ENCODE results near the gene RAPGEF1. TPM values are rescaled to one million over a fixed set of nuclear protein-coding genes. Genes with fewer than 3 reads are reported as not detected.
A peak's percentile ranks its signal among the peaks of the same experiment; 100 is the strongest.

RAPGEF1 gene
- total RNA-seq, 1 experiment from 2014 or later = 61.5 TPM

DNA sequence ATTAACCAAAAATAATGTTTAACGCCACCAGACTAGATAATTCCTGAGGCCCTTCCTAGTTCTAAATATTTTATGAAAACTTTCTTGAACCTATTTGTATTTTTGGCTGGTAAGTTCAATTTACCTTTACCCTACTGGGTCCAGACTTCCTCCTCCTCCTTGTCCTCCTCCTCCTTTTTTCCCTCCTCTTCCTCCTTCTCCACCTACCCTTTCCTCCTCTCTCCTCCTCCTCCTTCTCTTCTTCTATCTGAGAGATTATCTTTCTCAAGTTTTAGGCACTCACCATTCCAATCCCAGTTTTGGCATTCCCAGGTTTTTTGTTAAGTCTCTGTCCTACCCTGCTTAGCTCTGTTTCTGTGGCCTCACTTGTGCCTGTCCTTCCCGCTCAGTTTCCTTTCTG lies 24.7 kb upstream of the RAPGEF1 start:
- no TSS peak for BruUV-seq (replicated peaks)
- Histone ChIP-seq H3K27me3 (replicated peaks; ENCODE audit: insufficient read depth, low read depth, low read length, poor library complexity) (peaks cover 31% of the 10 kb centered on the region), H3K36me3 (ENCODE audit: insufficient read depth, low read length, poor library complexity, severe bottlenecking) (no peaks in the 10 kb centered on the region), H3K9me3 (ENCODE audit: low read depth, low read length, poor library complexity, severe bottlenecking) (no peaks in the 10 kb centered on the region), H3K4me3 (ENCODE audit: low read depth, low read length, poor library complexity, severe bottlenecking) (no peak overlapping the region), H3K27ac (ENCODE audit: low read depth, low read length, poor library complexity, severe bottlenecking) (no peak overlapping the region), H3K4me1 (ENCODE audit: insufficient read depth, low read length, poor library complexity, severe bottlenecking) (no peaks in the 10 kb centered on the region)
- ChIA-PET POLR2A (ENCODE audit: low non-redundant PET) (no interaction called here), CTCF (no interaction called here)
- no peak for DNase-seq (ENCODE audit: low spot score)
- intact Hi-C loops (cut with micrococcal nuclease; ENCODE audit: unreplicated experiment) = loop anchor here (5.0 kb wide), 2 partner anchors 403 to 488 kb away; no protein-coding TSS in a partner anchor
- no peak for TF ChIP-seq EZH2 (IDR thresholded peaks at IDR 0.05; ENCODE audit: borderline replicate concordance, low read depth, low read length, poor library complexity, severe bottlenecking)
- TF ChIP-seq, protein P1, sequence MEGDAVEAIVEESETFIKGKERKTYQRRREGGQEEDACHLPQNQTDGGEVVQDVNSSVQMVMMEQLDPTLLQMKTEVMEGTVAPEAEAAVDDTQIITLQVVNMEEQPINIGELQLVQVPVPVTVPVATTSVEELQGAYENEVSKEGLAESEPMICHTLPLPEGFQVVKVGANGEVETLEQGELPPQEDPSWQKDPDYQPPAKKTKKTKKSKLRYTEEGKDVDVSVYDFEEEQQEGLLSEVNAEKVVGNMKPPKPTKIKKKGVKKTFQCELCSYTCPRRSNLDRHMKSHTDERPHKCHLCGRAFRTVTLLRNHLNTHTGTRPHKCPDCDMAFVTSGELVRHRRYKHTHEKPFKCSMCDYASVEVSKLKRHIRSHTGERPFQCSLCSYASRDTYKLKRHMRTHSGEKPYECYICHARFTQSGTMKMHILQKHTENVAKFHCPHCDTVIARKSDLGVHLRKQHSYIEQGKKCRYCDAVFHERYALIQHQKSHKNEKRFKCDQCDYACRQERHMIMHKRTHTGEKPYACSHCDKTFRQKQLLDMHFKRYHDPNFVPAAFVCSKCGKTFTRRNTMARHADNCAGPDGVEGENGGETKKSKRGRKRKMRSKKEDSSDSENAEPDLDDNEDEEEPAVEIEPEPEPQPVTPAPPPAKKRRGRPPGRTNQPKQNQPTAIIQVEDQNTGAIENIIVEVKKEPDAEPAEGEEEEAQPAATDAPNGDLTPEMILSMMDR (conservative IDR thresholded peaks at IDR 0.05; ENCODE audit: low read depth, low read length) = no peak

DNA sequence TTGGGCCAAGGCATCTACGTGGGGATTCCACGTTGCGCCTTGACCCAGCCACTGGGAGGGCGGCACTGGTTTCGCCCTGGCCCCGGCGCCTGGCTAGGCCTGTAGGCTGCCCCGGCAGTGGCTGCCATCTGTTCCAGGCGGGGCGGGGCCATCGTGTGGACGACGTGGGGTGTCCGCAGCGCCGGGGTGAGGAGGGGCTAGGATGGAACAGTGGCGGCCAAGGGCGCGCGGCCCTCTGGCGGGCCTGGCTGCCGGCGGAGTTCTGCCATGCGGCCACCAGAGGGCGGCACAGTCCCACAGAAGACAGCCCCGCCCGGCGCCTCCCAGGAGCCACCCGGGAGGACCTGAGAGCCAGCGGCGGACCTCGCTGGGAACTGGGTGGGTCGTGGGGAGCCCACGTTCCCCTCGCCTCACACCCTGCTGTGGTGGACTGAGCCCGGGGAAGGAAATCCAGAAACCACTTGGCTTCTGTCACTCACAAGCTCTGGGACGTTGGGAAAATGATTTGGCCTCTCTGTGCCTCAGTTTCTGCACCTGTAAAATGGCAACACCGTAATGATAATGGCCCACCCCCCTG lies 22.6 kb upstream of the RAPGEF1 start:
- no TSS peak for BruUV-seq (replicated peaks)
- CTCF ChIA-PET = interaction anchor here (1.0 kb wide), 2 partner anchors 407 to 474 kb away, joined by 3 read pairs; no protein-coding TSS in a partner anchor
- intact Hi-C loops (cut with micrococcal nuclease; ENCODE audit: unreplicated experiment) = loop anchor here (2.0 to 5.0 kb wide), 3 partner anchors 405 to 506 kb away; no protein-coding TSS in a partner anchor
- TF ChIP-seq, protein P1 (conservative IDR thresholded peaks at IDR 0.05; ENCODE audit: low read depth, low read length) = peak; percentile 91
- TF ChIP-seq EZH2 (IDR thresholded peaks at IDR 0.05; ENCODE audit: borderline replicate concordance, low read depth, low read length, poor library complexity, severe bottlenecking) = no peak
- no peaks in the 10 kb centered on the region for H3K4me1 ChIP-seq (ENCODE audit: insufficient read depth, low read length, poor library complexity, severe bottlenecking)
- peaks cover 35% of the 10 kb centered on the region for H3K27me3 ChIP-seq (replicated peaks; ENCODE audit: insufficient read depth, low read depth, low read length, poor library complexity)
- H3K4me3 ChIP-seq (ENCODE audit: low read depth, low read length, poor library complexity, severe bottlenecking) = no peak overlapping the region
- no peaks in the 10 kb centered on the region for H3K9me3 ChIP-seq (ENCODE audit: low read depth, low read length, poor library complexity, severe bottlenecking)
- no peak overlapping the region for H3K27ac ChIP-seq (ENCODE audit: low read depth, low read length, poor library complexity, severe bottlenecking)
- no peaks in the 10 kb centered on the region for H3K36me3 ChIP-seq (ENCODE audit: insufficient read depth, low read length, poor library complexity, severe bottlenecking)
- DNase-seq (ENCODE audit: low spot score) = peak; percentile 73
- POLR2A ChIA-PET (ENCODE audit: low non-redundant PET) = no interaction called here

DNA sequence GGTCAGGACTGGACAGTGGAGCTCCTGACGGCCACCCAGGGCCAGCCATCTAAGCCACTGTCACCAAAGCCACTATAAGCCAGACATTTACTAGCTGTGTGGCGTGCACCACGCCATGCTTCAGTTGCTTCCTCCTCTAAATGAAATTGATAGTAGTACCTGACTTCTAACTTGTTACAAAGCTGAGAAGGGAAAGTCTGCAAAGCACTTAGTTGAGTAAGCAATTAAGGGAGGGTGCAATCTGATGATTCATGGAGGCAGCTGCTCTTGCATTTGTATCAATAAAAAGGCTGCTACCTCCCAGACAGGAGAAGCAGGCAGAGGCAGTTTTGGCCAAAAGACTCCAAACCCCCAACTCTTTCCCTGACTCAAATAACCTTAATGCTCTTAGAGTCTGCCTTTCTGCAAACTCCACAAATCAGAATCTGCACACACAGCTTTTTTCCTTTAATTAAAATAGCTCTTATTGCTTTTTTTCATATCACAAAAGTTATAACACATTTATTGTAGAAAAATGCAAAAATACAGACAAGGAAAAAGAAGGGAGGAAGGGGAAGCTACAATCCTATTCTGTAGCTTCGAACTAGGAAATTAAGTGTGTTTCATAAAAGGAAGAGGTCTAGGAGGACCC lies 19.3 kb upstream of the RAPGEF1 start:
- Histone ChIP-seq H3K27me3 (replicated peaks; ENCODE audit: insufficient read depth, low read depth, low read length, poor library complexity) (peaks cover 20% of the 10 kb centered on the region), H3K9me3 (ENCODE audit: low read depth, low read length, poor library complexity, severe bottlenecking) (no peaks in the 10 kb centered on the region), H3K4me1 (ENCODE audit: insufficient read depth, low read length, poor library complexity, severe bottlenecking) (no peaks in the 10 kb centered on the region), H3K27ac (ENCODE audit: low read depth, low read length, poor library complexity, severe bottlenecking) (no peak overlapping the region), H3K4me3 (ENCODE audit: low read depth, low read length, poor library complexity, severe bottlenecking) (no peak overlapping the region), H3K36me3 (ENCODE audit: insufficient read depth, low read length, poor library complexity, severe bottlenecking) (no peaks in the 10 kb centered on the region)
- no peak for TF ChIP-seq EZH2 (IDR thresholded peaks at IDR 0.05; ENCODE audit: borderline replicate concordance, low read depth, low read length, poor library complexity, severe bottlenecking)
- TF ChIP-seq, protein P1 (conservative IDR thresholded peaks at IDR 0.05; ENCODE audit: low read depth, low read length) = no peak
- intact Hi-C loops (cut with micrococcal nuclease; ENCODE audit: unreplicated experiment) = loop anchor here (5.0 kb wide), 1 partner anchor 818 kb away; no protein-coding TSS in a partner anchor
- no peak for DNase-seq (ENCODE audit: low spot score)
- ChIA-PET CTCF (interaction anchor here (0.8 to 1.0 kb wide), 2 partner anchors 494 to 500 kb away, joined by 3 to 5 read pairs; no protein-coding TSS in a partner anchor), POLR2A (ENCODE audit: low non-redundant PET) (no interaction called here)
- BruUV-seq (replicated peaks) = no TSS peak

All from A673 (cell line).